Subcutaneous abdominal adipose tissue (tissue), 5 donors: ENCODE measurements around the gene RPA3.

Experiments
- H3K27ac ChIP-seq: one replicate; pipeline ENCODE4 v1.7.0; 2013; ENCODE audit warnings: low read depth, mild to moderate bottlenecking, inconsistent platforms, low read length, moderate library complexity
- H3K27me3 ChIP-seq, 5 donors: one replicate each; pipeline ENCODE4 v1.7.0; 2013; ENCODE audit warnings: low read length in 5 of 5, inconsistent platforms in 1 of 5; ENCODE audit not compliant: control insufficient read depth in 5 of 5, insufficient read depth in 4 of 5
- H3K36me3 ChIP-seq, 5 donors: one replicate each; pipeline ENCODE4 v1.7.0; 2013; ENCODE audit warnings: low read length in 5 of 5; ENCODE audit not compliant: control insufficient read depth in 5 of 5, insufficient read depth in 5 of 5
- H3K4me1 ChIP-seq, 5 donors: one replicate each; pipeline ENCODE4 v1.7.0; 2013; ENCODE audit warnings: low read length in 5 of 5, mild to moderate bottlenecking in 3 of 5, moderate library complexity in 1 of 5; ENCODE audit not compliant: control insufficient read depth in 5 of 5, insufficient read depth in 5 of 5
- H3K4me3 ChIP-seq, 5 donors: one replicate each; pipeline ENCODE4 v1.7.0; 2013; ENCODE audit warnings: low read length in 5 of 5, low read depth in 1 of 5
- H3K9ac ChIP-seq, 5 donors: one replicate each; pipeline ENCODE4 v1.7.0; 2013; ENCODE audit warnings: low read length in 5 of 5, mild to moderate bottlenecking in 4 of 5, moderate library complexity in 3 of 5
- H3K9me3 ChIP-seq, 5 donors: one replicate each; pipeline ENCODE4 v1.7.0; 2013; ENCODE audit warnings: low read length in 5 of 5; ENCODE audit not compliant: control insufficient read depth in 5 of 5
- donor health status: healthy.
- donor health status: healthy.
- donor health status: healthy.
- donor health status: healthy.
- donor health status: healthy.

The RPA3 gene

DNA sequence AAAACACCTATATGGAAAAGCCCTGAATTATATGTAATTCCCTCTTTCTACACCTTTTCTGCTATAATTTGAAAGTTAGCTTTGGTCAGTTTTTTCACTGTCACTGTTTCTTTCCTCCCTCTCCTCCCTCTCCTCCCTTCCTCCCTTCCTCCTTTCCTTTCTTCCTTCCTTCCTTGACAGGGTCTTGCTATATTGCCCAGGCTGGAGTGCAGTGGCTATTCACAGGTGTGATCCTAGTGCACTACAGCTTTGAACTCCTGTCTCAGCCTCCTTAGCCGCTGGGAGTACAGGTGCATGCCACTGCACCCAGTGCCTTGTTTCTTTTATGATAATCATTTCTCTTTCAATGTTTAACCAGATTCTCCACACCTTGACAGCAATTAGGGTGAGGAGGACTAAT is 100.0 kb downstream of the RPA3 start:
- Histone ChIP-seq H3K4me3 (no peak overlapping the region), H3K9me3 (no peaks in the 10 kb centered on the region), H3K27ac (no peak overlapping the region), H3K27me3 (peaks cover 0 to 4% (median 0%) of the 10 kb centered on the region in 5 donors), H3K4me1 (no peaks in the 10 kb centered on the region), H3K9ac (no peak overlapping the region), H3K36me3 (no peaks in the 10 kb centered on the region)

DNA sequence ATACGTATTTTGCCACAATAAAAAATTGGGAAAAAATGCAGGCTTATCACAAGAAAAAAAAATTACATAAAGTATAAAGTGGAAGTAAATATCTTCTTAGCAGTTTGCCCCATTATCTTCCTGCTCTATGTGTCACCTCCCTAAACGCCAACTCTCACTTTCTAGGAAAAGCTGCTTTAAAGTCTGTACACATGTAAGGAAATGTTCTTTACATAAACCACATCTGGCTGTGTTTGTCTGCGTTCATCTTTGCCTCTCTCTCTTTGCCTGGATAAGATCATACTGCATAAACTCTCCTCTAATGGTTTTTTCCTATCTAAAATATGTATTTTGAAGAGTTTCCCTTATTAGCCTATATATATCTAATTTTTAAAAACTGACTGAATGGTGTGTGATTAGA is 100.9 kb downstream of the RPA3 start:
- Histone ChIP-seq H3K4me1 (no peaks in the 10 kb centered on the region), H3K9ac (no peak overlapping the region), H3K27me3 (peaks cover 0 to 4% (median 0%) of the 10 kb centered on the region in 5 donors), H3K36me3 (no peaks in the 10 kb centered on the region), H3K4me3 (no peak overlapping the region), H3K9me3 (no peaks in the 10 kb centered on the region), H3K27ac (no peak overlapping the region)

DNA sequence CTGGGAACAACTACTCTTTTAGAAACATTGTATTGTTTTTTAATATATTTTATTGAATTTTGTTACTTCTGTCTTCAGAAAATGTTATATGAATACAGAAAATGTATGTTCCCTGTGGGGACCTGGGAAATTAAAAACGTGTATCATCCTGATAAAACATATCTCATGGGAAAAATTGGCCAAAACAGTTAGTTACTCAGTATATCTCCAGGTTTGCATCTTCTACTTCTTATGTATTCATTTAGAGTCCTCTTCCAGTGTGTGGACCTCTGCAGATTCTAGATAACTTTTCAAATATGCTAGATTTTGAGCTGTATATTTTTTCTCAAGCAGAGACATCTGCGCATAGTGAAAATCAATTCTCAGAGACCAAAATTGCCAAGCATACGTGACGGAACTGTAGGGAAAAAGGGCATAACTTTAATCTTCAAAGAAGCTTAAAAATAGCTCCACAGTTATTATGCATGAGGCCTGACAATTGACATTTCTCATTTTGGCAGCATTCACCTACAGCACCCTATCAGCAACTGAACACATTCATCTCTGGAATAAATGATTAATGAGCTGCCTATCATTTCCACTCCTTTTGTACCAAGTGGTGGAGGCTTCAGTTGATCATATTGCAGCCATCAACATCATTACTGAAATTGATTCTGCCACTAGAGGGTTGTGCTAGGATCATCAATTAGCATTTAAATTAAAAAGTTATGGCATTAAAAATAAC is 104.2 kb downstream of the RPA3 start:
- H3K4me3 ChIP-seq: no peak overlapping the region
- no peak overlapping the region for H3K9ac ChIP-seq
- H3K36me3 ChIP-seq: peaks cover 0 to 2% (median 0%) of the 10 kb centered on the region in 5 donors
- no peaks in the 10 kb centered on the region for H3K27me3 ChIP-seq
- no peak overlapping the region for H3K27ac ChIP-seq
- no peaks in the 10 kb centered on the region for H3K9me3 ChIP-seq
- H3K4me1 ChIP-seq: no peaks in the 10 kb centered on the region

DNA sequence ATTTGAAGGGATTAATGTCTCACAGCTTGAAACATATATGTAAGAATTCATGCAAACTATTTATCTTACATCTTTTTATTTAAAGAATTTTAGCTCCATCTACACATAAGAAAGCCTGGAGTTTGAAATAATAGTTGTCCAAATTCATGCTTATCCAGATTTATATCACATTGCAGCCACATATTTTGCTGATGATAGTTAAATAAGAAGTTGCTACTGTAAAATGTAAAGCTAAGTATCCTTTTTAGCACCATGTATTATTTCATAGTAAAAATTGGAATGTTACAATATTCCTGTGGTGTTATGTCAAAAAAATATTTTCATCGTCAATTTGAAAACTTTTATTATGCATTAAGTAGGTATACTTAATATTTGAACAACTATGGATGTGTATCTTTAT is 105.2 kb downstream of the RPA3 start:
- Histone ChIP-seq H3K4me3 (no peak overlapping the region), H3K27me3 (no peaks in the 10 kb centered on the region), H3K9ac (no peak overlapping the region), H3K27ac (no peak overlapping the region), H3K9me3 (no peaks in the 10 kb centered on the region), H3K36me3 (peaks cover 0 to 10% (median 3%) of the 10 kb centered on the region in 5 donors), H3K4me1 (no peaks in the 10 kb centered on the region)

DNA sequence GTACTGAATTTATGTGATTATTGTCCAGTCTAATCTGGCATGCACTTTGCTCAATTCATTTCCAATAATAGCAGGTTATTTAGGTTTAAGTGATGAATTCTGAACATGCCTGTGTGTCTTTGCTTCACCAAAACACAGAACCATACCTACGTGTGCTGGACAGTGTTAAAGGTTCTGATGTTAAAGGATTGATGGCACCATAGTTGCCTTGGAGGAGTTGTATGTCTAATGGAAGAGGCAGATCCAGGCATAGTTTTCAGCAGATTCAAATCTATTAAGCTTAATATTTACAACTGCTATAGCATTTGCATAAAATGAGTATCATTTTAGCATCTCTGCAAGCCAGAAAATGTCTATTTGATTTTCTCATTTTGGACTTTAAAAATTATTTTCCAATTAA is 105.9 kb downstream of the RPA3 start:
- Histone ChIP-seq H3K4me3 (no peak overlapping the region), H3K36me3 (peaks cover 6 to 16% (median 6%) of the 10 kb centered on the region in 5 donors), H3K9ac (no peak overlapping the region), H3K27ac (no peak overlapping the region), H3K27me3 (no peaks in the 10 kb centered on the region), H3K9me3 (no peaks in the 10 kb centered on the region), H3K4me1 (no peaks in the 10 kb centered on the region)

DNA sequence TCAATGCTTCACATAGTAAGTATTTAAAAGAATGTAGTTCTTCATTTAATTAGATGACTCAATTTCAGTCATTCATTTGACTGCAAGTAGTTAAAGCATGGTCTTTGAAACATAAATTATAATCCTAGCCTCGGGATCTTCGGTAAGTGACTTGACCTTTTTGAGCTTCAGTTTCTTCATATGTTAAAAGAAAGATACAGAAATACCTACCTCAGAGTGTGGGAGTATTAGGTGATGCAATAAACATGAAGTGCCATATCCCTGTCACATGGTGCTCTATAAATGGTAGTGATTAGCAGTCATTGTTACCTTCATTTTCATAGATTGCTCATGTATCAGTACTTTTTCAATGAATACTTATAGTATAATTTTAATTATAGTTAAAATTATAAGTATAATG is 109.1 kb downstream of the RPA3 start:
- no peaks in the 10 kb centered on the region for H3K4me1 ChIP-seq
- no peak overlapping the region for H3K4me3 ChIP-seq
- no peaks in the 10 kb centered on the region for H3K9me3 ChIP-seq
- no peak overlapping the region for H3K9ac ChIP-seq
- peaks cover 9 to 31% (median 16%) of the 10 kb centered on the region in 5 donors for H3K36me3 ChIP-seq
- no peaks in the 10 kb centered on the region for H3K27me3 ChIP-seq
- H3K27ac ChIP-seq: no peak overlapping the region

DNA sequence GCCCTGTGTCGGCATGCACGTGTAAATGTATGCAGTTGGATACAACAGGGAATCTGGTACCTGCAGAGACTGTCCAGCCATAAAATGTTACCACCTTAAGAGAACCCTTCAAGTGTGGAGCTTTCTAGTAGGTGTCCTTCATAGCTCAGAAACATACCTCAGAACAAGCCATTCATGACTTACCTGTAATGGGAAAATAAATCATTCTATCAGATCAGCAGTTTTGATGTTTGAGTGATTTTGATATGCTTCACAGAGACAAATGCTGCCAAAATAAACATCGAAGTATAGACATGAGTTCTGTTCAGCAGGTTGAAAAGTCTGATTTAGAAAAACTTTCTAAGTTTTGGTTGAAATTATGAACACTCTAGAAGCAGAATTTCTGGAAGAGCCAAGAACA is 111.4 kb downstream of the RPA3 start:
- H3K4me3 ChIP-seq: no peak overlapping the region
- H3K36me3 ChIP-seq: peaks cover 9 to 31% (median 16%) of the 10 kb centered on the region in 5 donors
- H3K27ac ChIP-seq: no peak overlapping the region
- no peaks in the 10 kb centered on the region for H3K9me3 ChIP-seq
- H3K4me1 ChIP-seq: no peaks in the 10 kb centered on the region
- H3K27me3 ChIP-seq: no peaks in the 10 kb centered on the region
- no peak overlapping the region for H3K9ac ChIP-seq

DNA sequence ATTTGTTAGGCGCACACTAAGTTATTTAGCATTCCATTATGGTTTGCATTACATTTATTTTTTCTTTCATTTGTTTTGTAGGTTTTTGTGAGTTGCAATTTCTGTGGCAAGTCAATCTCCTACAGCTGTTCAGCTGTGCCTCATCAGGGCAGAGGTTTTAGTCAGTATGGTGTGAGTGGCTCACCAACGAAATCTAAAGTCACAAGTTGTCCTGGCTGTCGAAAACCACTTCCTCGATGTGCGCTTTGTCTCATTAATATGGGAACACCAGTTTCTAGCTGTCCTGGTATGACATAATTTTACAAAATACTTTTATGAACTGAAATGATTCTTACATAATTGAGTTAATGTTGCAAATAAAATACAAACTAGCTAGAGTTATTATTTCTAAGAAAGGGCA is 122.2 kb downstream of the RPA3 start:
- H3K27me3 ChIP-seq: no peaks in the 10 kb centered on the region
- H3K27ac ChIP-seq: no peak overlapping the region
- H3K36me3 ChIP-seq: peaks cover 12 to 29% (median 14%) of the 10 kb centered on the region in 5 donors
- peak overlapping the region in 1 of 5 donors; percentile 6 for H3K9ac ChIP-seq
- no peaks in the 10 kb centered on the region for H3K4me1 ChIP-seq
- H3K4me3 ChIP-seq: no peak overlapping the region
- no peaks in the 10 kb centered on the region for H3K9me3 ChIP-seq

DNA sequence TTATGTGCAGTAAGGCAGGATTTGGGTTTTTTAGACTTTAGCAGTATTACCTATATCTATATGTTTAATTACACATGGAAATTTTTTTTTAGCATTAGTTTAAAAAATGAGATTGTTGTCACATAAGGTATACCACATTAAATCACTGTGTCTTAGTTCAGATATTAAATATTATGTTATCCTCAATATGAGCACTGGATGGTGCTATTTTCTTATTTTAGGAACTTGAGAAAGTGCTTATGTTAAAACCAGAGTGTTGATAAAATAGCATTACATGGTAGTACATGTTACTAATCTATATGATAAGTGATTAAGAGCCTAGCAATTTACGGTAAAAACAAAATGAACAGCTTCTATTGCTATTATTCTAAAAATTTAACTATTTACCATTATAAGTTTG is 123.0 kb downstream of the RPA3 start:
- Histone ChIP-seq H3K27ac (no peak overlapping the region), H3K4me1 (no peaks in the 10 kb centered on the region), H3K9ac (no peak overlapping the region), H3K36me3 (peaks cover 12 to 29% (median 15%) of the 10 kb centered on the region in 5 donors), H3K9me3 (no peaks in the 10 kb centered on the region), H3K27me3 (no peaks in the 10 kb centered on the region), H3K4me3 (no peak overlapping the region)
